Measurements from ENCODE around the gene CHD2.

Gene CHD2

GRCh38 chr15:93001156-93001555, 101.0 kb downstream of the CHD2 start:
- Histone ChIP-seq H3K4me3 (ENCODE audit: low read depth in 1 of 2, low read length in 2 of 2) (no peak overlapping the region), H3K27ac (ENCODE audit: low read depth, low read length) (no peak overlapping the region), H3K9ac (ENCODE audit: low read depth in 1 of 2, low read length in 2 of 2) (no peak overlapping the region), H3K27me3 (ENCODE audit: control insufficient read depth in 1 of 2, insufficient read depth in 2 of 2, low read length in 2 of 2) (no peaks in the 10 kb centered on the region), H3K9me3 (ENCODE audit: control insufficient read depth in 1 of 2, low read length in 2 of 2) (no peaks in the 10 kb centered on the region), H3K36me3 (ENCODE audit: control insufficient read depth in 1 of 2, insufficient read depth in 2 of 2, low read length in 2 of 2) (peaks cover 69 to 78% of the 10 kb centered on the region in 2 donors), H3K4me1 (ENCODE audit: control insufficient read depth in 1 of 2, insufficient read depth in 2 of 2, low read length in 2 of 2) (no peaks in the 10 kb centered on the region)

GRCh38 chr15:93001881-93002280, 101.8 kb downstream of the CHD2 start:
- H3K27me3 ChIP-seq (ENCODE audit: control insufficient read depth in 1 of 2, insufficient read depth in 2 of 2, low read length in 2 of 2) = no peaks in the 10 kb centered on the region
- H3K9ac ChIP-seq (ENCODE audit: low read depth in 1 of 2, low read length in 2 of 2) = no peak overlapping the region
- H3K4me3 ChIP-seq (ENCODE audit: low read depth in 1 of 2, low read length in 2 of 2) = no peak overlapping the region
- peaks cover 67 to 82% of the 10 kb centered on the region in 2 donors for H3K36me3 ChIP-seq (ENCODE audit: control insufficient read depth in 1 of 2, insufficient read depth in 2 of 2, low read length in 2 of 2)
- no peaks in the 10 kb centered on the region for H3K4me1 ChIP-seq (ENCODE audit: control insufficient read depth in 1 of 2, insufficient read depth in 2 of 2, low read length in 2 of 2)
- no peak overlapping the region for H3K27ac ChIP-seq (ENCODE audit: low read depth, low read length)
- no peaks in the 10 kb centered on the region for H3K9me3 ChIP-seq (ENCODE audit: control insufficient read depth in 1 of 2, low read length in 2 of 2)

GRCh38 chr15:93005133-93005532, 105.0 kb downstream of the CHD2 start:
- H3K27me3 ChIP-seq (ENCODE audit: control insufficient read depth in 1 of 2, insufficient read depth in 2 of 2, low read length in 2 of 2) = no peaks in the 10 kb centered on the region
- no peaks in the 10 kb centered on the region for H3K4me1 ChIP-seq (ENCODE audit: control insufficient read depth in 1 of 2, insufficient read depth in 2 of 2, low read length in 2 of 2)
- no peak overlapping the region for H3K4me3 ChIP-seq (ENCODE audit: low read depth in 1 of 2, low read length in 2 of 2)
- H3K36me3 ChIP-seq (ENCODE audit: control insufficient read depth in 1 of 2, insufficient read depth in 2 of 2, low read length in 2 of 2) = peaks cover 60 to 83% of the 10 kb centered on the region in 2 donors
- H3K27ac ChIP-seq (ENCODE audit: low read depth, low read length) = no peak overlapping the region
- no peak overlapping the region for H3K9ac ChIP-seq (ENCODE audit: low read depth in 1 of 2, low read length in 2 of 2)
- no peaks in the 10 kb centered on the region for H3K9me3 ChIP-seq (ENCODE audit: control insufficient read depth in 1 of 2, low read length in 2 of 2)

GRCh38 chr15:93007994-93008393, 107.9 kb downstream of the CHD2 start:
- H3K4me3 ChIP-seq (ENCODE audit: low read depth in 1 of 2, low read length in 2 of 2) = no peak overlapping the region
- H3K4me1 ChIP-seq (ENCODE audit: control insufficient read depth in 1 of 2, insufficient read depth in 2 of 2, low read length in 2 of 2) = no peaks in the 10 kb centered on the region
- H3K27me3 ChIP-seq (ENCODE audit: control insufficient read depth in 1 of 2, insufficient read depth in 2 of 2, low read length in 2 of 2) = no peaks in the 10 kb centered on the region
- no peaks in the 10 kb centered on the region for H3K9me3 ChIP-seq (ENCODE audit: control insufficient read depth in 1 of 2, low read length in 2 of 2)
- peaks cover 64 to 87% of the 10 kb centered on the region in 2 donors for H3K36me3 ChIP-seq (ENCODE audit: control insufficient read depth in 1 of 2, insufficient read depth in 2 of 2, low read length in 2 of 2)
- H3K9ac ChIP-seq (ENCODE audit: low read depth in 1 of 2, low read length in 2 of 2) = no peak overlapping the region
- H3K27ac ChIP-seq (ENCODE audit: low read depth, low read length) = no peak overlapping the region

- no peaks in the 10 kb centered on the region for H3K9me3 ChIP-seq (ENCODE audit: control insufficient read depth in 1 of 2, low read length in 2 of 2)
- H3K27me3 ChIP-seq (ENCODE audit: control insufficient read depth in 1 of 2, insufficient read depth in 2 of 2, low read length in 2 of 2) = no peaks in the 10 kb centered on the region
- no peak overlapping the region for H3K27ac ChIP-seq (ENCODE audit: low read depth, low read length)
- no peak overlapping the region for H3K9ac ChIP-seq (ENCODE audit: low read depth in 1 of 2, low read length in 2 of 2)
- peaks cover 69 to 99% of the 10 kb centered on the region in 2 donors for H3K36me3 ChIP-seq (ENCODE audit: control insufficient read depth in 1 of 2, insufficient read depth in 2 of 2, low read length in 2 of 2)
- no peak overlapping the region for H3K4me3 ChIP-seq (ENCODE audit: low read depth in 1 of 2, low read length in 2 of 2)
- H3K4me1 ChIP-seq (ENCODE audit: control insufficient read depth in 1 of 2, insufficient read depth in 2 of 2, low read length in 2 of 2) = no peaks in the 10 kb centered on the region
Observed at GRCh38 chr15:93012786-93013185, 112.7 kb downstream of the CHD2 start.

GRCh38 chr15:93017526-93017925, 117.4 kb downstream of the CHD2 start:
- Histone ChIP-seq H3K9ac (ENCODE audit: low read depth in 1 of 2, low read length in 2 of 2) (no peak overlapping the region), H3K4me1 (ENCODE audit: control insufficient read depth in 1 of 2, insufficient read depth in 2 of 2, low read length in 2 of 2) (no peaks in the 10 kb centered on the region), H3K36me3 (ENCODE audit: control insufficient read depth in 1 of 2, insufficient read depth in 2 of 2, low read length in 2 of 2) (peaks cover 65 to 99% of the 10 kb centered on the region in 2 donors), H3K4me3 (ENCODE audit: low read depth in 1 of 2, low read length in 2 of 2) (no peak overlapping the region), H3K9me3 (ENCODE audit: control insufficient read depth in 1 of 2, low read length in 2 of 2) (no peaks in the 10 kb centered on the region), H3K27ac (ENCODE audit: low read depth, low read length) (no peak overlapping the region), H3K27me3 (ENCODE audit: control insufficient read depth in 1 of 2, insufficient read depth in 2 of 2, low read length in 2 of 2) (no peaks in the 10 kb centered on the region)

- Histone ChIP-seq H3K4me3 (ENCODE audit: low read depth in 1 of 2, low read length in 2 of 2) (no peak overlapping the region), H3K9me3 (ENCODE audit: control insufficient read depth in 1 of 2, low read length in 2 of 2) (no peaks in the 10 kb centered on the region), H3K4me1 (ENCODE audit: control insufficient read depth in 1 of 2, insufficient read depth in 2 of 2, low read length in 2 of 2) (no peaks in the 10 kb centered on the region), H3K36me3 (ENCODE audit: control insufficient read depth in 1 of 2, insufficient read depth in 2 of 2, low read length in 2 of 2) (peaks cover 63 to 99% of the 10 kb centered on the region in 2 donors), H3K27me3 (ENCODE audit: control insufficient read depth in 1 of 2, insufficient read depth in 2 of 2, low read length in 2 of 2) (no peaks in the 10 kb centered on the region), H3K9ac (ENCODE audit: low read depth in 1 of 2, low read length in 2 of 2) (no peak overlapping the region), H3K27ac (ENCODE audit: low read depth, low read length) (no peak overlapping the region)
Observed at GRCh38 chr15:93018574-93018973, 118.5 kb downstream of the CHD2 start.

- H3K4me3 ChIP-seq (ENCODE audit: low read depth in 1 of 2, low read length in 2 of 2) = no peak overlapping the region
- no peak overlapping the region for H3K9ac ChIP-seq (ENCODE audit: low read depth in 1 of 2, low read length in 2 of 2)
- no peak overlapping the region for H3K27ac ChIP-seq (ENCODE audit: low read depth, low read length)
- H3K27me3 ChIP-seq (ENCODE audit: control insufficient read depth in 1 of 2, insufficient read depth in 2 of 2, low read length in 2 of 2) = no peaks in the 10 kb centered on the region
- peaks cover 66 to 99% of the 10 kb centered on the region in 2 donors for H3K36me3 ChIP-seq (ENCODE audit: control insufficient read depth in 1 of 2, insufficient read depth in 2 of 2, low read length in 2 of 2)
- H3K4me1 ChIP-seq (ENCODE audit: control insufficient read depth in 1 of 2, insufficient read depth in 2 of 2, low read length in 2 of 2) = no peaks in the 10 kb centered on the region
- no peaks in the 10 kb centered on the region for H3K9me3 ChIP-seq (ENCODE audit: control insufficient read depth in 1 of 2, low read length in 2 of 2)
Observed at GRCh38 chr15:93019090-93019489, 119.0 kb downstream of the CHD2 start.

- no peak overlapping the region for H3K4me3 ChIP-seq (ENCODE audit: low read depth in 1 of 2, low read length in 2 of 2)
- H3K9ac ChIP-seq (ENCODE audit: low read depth in 1 of 2, low read length in 2 of 2) = no peak overlapping the region
- H3K27me3 ChIP-seq (ENCODE audit: control insufficient read depth in 1 of 2, insufficient read depth in 2 of 2, low read length in 2 of 2) = no peaks in the 10 kb centered on the region
- H3K27ac ChIP-seq (ENCODE audit: low read depth, low read length) = no peak overlapping the region
- no peaks in the 10 kb centered on the region for H3K9me3 ChIP-seq (ENCODE audit: control insufficient read depth in 1 of 2, low read length in 2 of 2)
- H3K4me1 ChIP-seq (ENCODE audit: control insufficient read depth in 1 of 2, insufficient read depth in 2 of 2, low read length in 2 of 2) = no peaks in the 10 kb centered on the region
- peaks cover 66 to 99% of the 10 kb centered on the region in 2 donors for H3K36me3 ChIP-seq (ENCODE audit: control insufficient read depth in 1 of 2, insufficient read depth in 2 of 2, low read length in 2 of 2)
Observed at GRCh38 chr15:93019971-93020370, 119.8 kb downstream of the CHD2 start.

GRCh38 chr15:93020976-93021772, 121.0 kb downstream of the CHD2 start:
- H3K36me3 ChIP-seq (ENCODE audit: control insufficient read depth in 1 of 2, insufficient read depth in 2 of 2, low read length in 2 of 2) = peaks cover 67 to 99% of the 10 kb centered on the region in 2 donors
- no peak overlapping the region for H3K9ac ChIP-seq (ENCODE audit: low read depth in 1 of 2, low read length in 2 of 2)
- H3K27me3 ChIP-seq (ENCODE audit: control insufficient read depth in 1 of 2, insufficient read depth in 2 of 2, low read length in 2 of 2) = no peaks in the 10 kb centered on the region
- no peak overlapping the region for H3K4me3 ChIP-seq (ENCODE audit: low read depth in 1 of 2, low read length in 2 of 2)
- H3K4me1 ChIP-seq (ENCODE audit: control insufficient read depth in 1 of 2, insufficient read depth in 2 of 2, low read length in 2 of 2) = peaks cover 0 to 5% of the 10 kb centered on the region in 2 donors
- H3K27ac ChIP-seq (ENCODE audit: low read depth, low read length) = no peak overlapping the region
- no peaks in the 10 kb centered on the region for H3K9me3 ChIP-seq (ENCODE audit: control insufficient read depth in 1 of 2, low read length in 2 of 2)
